Effector CD4-positive, alpha-beta T cell (primary cell): Measurements from ENCODE around the gene ARFGAP2.
A peak's percentile ranks its signal among the peaks of the same experiment; 100 is the strongest.

Experiments used
- DNase-seq: peaks from one replicate; pipeline ENCODE4 v3.0.0-alpha.2; 2020

ARFGAP2 gene

DNA sequence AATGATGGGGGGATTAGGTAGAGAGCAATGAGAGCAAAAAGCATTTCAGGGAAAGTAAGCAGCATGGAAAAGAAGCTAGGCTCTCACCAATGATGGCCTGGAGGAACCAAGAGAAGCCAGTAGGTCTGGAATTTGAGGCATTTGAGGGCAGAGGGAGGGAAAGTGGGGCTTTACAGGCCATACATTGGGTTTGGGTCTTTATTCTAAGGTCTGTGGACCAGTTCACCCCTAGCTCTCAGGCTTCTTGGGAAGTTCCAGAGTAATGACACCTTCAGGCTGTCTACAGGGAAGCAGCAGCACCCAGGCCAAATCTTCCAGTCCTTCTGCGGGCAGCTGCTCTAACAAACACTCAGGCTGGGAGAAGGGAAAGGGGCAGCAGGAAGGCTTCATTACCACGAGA, 29.4 kb downstream of the ARFGAP2 start:
- DNase-seq = no peak

DNA sequence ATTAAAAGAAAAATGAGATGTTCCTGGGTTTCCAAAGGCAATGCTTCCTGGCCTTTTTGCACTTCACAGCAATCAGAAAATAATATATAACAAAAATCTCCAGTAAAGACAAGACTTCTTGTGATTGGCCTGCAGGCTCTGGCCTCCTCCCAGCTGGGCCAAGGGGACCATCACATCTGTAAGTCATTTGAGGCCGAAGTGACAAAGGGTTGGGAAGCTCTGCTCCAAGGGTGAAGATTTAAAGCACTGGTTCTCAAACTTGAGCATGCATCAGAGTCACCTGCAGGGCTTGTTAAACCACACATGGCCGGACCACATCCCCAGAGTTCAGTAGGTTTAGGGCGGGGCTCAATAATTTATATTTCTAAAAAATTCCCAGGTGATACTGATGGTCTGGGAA, 32.1 kb downstream of the ARFGAP2 start:
- no peak for DNase-seq

DNA sequence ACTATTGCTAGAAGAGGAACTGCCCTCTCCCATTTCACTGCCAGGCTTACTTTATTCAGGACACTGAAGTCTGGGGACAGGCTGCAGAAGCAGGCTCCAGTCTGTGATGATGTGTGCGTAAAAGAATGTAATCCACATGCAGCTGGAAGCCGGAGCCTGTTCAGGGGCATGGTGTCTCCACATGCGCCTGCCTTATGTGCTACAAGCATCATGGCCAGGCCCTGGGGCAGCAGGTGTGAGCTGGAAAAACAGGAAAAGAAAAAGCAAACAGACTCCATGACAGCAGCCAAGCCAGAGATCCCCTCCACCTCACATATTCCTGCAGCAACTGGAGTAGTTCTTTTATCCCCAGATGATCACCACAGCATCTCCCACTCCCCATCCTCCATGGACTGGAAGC, 33.4 kb downstream of the ARFGAP2 start:
- no peak for DNase-seq

DNA sequence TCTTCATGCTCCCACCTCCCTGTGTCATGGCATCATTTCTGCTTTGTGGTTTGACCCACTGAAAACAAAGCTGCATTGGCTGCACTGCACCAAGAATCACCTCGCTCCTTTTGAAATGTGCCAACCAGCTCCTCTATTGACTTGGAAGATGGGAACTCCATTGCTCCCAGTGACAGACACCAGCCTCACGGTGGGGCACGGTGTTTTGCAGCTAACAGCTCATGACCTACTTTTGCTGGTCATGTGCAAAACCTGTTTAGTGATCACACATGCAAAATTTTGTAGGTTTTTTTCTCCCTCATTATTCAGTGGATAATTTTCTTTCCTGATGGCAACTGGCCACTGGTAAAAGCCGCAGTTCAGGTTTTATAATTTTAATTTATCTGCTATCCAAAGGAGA, 36.8 kb downstream of the ARFGAP2 start:
- DNase-seq = no peak

DNA sequence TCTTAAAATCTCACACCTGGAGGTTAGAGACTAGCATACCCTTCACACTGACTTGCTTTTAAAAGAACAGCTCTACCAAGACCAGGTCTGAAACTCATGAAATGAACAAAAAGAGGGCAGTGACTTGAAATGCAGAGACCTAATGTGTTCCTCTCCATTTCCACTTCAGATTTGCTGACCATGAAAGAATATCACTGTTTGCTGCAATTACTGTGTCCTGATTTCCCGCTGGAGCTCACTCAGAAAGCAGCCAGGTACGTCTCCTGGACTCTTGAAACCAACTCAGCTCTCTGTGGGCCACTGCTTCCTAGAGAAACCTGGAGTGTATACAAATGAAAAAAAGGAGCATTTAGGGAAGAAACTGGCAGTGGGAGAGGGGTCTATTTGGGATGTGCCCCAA, 39.2 kb downstream of the ARFGAP2 start:
- no peak for DNase-seq

DNA sequence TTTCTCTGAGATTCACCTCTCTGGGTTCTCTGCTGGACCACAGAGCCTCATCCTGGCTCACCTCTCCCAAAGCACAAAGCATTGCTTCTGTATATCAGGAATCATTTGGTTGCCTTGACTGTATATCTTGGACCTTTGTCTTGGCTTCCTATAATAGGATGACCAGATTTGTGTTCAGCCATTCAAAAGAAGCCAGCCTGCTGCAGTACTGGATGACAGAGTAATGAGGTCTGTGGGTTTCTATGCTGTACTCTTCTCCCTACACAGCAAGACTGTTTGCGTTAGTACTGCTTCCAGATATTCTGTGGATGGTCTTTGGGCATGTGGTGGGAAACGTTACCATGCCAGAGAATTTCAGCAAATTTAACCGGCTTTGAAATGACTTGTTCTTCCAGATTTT, 39.8 kb downstream of the ARFGAP2 start:
- no peak for DNase-seq

DNA sequence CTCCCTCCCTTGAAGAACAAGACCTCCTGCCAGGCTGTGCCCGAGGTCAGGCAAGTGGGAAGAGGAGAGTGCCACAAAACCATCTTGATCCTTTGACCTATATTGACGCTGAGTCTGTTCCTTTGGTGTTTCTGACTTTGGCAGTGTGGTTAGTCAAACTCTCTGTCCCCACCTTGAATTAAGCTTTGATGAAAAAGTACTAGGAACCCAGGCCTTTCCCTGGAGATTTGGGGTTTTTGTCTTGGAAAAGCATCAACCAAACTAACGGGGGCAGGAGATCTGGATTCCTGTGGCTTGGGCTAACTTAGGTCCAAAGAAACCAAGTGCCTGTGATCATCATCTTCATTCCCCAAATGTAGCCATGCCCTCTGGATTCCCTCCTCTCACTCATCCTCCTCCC, 40.4 kb downstream of the ARFGAP2 start:
- no peak for DNase-seq

DNA sequence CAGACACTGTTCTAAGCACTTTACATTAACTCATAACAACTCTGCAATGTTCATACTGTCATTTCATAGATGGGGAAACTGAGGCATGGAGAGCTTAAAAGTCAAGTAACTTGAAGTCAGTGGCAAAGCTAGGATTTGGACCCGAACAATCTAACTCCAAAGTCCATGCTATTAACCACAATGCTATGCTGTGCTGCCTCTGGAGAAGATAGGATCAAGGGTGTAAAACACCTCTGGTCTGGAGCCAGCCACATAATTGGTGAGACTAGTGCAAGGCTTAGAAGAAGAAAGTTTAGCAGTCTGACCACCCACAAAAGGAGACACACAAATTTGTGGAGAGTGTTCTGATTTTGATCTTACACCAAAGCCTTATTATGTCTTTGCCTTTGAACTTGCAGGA, 43.7 kb downstream of the ARFGAP2 start:
- DNase-seq = no peak

DNA sequence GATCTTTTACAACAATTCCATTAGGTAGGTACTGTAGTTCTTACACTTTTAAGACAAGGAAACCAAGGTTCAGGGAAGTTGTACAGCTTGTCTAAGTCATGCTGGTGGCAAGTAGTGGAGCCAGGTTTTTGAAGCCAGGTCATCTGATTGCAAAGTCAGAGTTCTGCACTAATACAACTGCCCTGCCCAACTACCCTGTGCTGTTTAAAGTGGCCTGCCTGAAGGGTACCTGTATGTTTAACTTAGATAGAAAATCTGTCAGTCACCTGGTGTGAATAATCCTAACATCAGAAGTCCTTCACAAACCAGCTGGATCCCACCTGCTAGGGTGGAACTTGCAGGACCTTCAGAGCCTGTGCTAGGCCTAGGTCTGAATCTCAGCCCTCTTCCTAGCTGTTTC, 44.2 kb downstream of the ARFGAP2 start:
- no peak for DNase-seq

DNA sequence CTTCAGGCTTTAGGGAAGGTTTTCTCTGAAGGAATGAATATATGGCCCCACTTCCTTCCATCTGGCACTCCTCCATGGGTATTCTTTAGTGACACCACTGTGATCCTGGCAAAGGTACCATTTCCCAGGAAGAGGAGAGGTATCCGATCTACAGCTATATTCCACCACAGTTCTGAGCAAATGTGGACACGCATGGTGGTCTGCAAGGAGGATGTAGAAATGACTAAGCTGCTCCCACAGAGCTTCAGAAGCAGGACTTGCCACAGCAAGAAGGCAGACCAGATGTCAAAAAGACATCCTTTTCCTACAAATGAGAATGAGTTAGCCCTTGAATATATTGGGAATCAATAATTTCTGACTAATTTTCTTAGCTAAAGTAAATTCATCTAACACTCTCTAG, 45.5 kb downstream of the ARFGAP2 start:
- DNase-seq = no peak

DNA sequence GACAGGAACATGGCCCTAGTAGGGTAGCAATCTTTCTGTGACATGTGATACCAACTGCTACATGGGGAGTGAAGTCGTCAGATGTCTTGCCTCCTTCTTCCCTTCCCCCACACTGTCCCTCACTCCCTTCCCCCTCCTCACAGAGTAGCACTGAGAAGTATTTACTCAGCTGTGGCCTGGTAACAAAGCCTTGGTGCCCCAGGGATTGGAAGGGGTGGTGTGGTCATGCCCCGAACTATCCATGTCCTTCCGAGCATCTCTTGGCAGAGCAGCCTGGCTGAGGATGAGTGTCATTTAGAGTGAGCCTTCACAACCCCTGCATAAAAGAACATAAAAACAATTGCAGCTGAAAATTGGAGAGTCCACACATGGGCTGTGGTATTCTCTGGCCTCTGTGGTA, 46.1 kb downstream of the ARFGAP2 start:
- no peak for DNase-seq

DNA sequence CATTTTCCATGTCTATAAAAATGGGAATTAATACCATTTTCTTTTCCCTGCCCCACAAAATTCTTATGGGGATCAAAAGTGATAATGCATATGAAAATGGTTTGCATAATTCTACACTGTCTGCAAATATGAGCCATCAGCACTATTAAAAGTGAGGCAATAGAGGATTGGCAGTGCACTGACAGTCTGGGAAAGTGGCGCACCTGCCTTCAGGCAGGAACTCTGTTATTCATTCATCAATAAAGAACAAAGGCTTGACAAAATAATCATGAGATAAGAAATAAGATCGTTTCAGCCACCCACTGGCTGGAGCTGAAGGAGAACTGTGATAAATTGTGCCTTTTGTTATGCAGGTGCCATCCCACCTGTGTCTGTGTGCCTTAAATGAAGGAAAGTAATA, 49.5 kb downstream of the ARFGAP2 start:
- DNase-seq = no peak

DNA sequence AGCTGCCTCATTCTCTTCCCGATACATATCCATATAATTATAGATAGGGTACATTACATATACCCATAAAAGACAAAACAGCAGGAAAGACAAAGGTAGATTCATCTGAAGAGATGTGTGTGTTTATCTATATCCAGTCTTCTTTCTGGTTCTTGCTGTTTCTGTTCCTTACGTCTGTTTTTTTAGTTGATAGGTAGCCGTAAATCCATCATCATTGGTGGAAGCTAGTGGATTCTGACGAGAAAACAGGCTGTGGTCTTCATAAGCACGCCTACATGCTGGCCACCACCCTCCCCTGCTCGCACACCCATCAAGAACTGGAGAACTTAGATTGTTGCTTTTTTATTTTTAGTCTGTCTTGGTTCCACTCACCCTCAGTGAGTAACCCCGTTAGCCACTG, 51.6 kb downstream of the ARFGAP2 start:
- DNase-seq = no peak

DNA sequence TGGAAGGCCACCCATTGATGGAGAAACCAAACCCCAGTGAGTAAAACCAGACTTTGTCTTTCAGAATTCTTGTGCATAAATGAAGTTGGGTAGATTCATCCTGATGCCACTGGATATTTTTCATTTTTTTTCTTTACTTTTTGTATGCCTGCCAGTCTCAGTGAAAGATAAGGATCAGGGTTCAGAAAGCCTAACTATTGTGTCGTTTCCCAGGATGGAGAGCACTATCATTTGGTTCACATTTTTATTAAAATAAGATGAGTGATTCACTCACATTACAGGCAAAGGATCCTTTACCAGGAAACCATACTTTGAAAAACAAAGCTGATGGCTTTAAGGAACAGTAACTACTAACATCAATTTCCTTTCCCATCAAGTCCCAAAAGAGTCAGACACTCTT, 52.0 kb downstream of the ARFGAP2 start:
- no peak for DNase-seq

DNA sequence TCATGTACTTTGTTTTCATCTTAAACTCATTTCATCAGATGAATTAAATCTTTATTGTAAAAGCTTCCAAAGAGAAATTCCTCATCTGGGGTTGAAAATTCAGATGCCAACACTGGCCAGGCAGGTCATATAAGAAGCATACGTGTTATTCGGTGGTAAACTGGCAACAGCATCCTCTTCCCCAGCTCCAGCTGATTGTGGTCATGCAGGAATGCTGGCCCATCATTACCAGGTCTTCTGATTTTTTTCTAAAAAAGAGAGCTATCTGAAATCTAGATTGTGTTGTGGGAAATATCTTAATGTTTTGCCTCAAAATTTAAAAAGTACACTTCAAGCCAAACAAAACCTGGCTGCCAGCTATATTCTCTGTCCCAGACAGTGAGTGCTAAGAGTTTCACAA, 53.6 kb downstream of the ARFGAP2 start:
- no peak for DNase-seq

DNA sequence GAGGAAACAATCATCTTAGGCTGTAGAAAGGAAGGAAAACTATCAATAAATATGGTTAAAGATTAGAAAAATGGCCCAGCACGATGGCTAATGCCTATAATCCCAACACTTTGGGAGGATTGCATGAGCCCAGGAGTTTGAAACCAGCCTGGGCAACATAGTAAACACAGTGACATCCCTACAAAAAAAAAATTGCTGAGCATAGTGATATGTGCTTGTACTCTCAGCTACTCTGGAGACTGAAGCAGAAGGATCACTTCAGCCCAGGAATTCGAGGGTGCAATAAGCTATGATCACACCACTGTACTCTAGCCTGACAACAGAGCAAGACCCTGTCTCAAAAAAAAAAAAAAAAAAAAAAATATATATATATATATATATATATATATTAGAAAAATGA, 54.9 kb downstream of the ARFGAP2 start:
- DNase-seq = no peak

DNA sequence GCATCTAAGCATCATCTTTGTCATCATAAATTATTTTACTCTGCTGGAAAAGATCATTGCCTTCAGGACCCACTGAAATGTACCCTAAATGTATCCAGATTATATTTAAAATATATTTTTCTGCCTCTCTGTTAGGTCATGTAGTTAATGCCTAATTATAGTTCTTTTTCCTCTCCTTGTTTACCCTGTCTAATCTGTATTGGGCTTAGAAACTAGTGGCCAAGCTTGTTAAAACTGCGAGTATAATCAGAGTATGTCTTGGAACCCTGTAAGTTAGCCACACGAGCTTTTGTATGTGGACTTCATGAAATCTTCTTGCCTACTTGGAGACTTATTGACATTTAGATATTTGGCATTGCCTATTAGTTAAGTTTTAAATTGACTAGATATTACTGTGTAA, 55.6 kb downstream of the ARFGAP2 start:
- DNase-seq = no peak

DNA sequence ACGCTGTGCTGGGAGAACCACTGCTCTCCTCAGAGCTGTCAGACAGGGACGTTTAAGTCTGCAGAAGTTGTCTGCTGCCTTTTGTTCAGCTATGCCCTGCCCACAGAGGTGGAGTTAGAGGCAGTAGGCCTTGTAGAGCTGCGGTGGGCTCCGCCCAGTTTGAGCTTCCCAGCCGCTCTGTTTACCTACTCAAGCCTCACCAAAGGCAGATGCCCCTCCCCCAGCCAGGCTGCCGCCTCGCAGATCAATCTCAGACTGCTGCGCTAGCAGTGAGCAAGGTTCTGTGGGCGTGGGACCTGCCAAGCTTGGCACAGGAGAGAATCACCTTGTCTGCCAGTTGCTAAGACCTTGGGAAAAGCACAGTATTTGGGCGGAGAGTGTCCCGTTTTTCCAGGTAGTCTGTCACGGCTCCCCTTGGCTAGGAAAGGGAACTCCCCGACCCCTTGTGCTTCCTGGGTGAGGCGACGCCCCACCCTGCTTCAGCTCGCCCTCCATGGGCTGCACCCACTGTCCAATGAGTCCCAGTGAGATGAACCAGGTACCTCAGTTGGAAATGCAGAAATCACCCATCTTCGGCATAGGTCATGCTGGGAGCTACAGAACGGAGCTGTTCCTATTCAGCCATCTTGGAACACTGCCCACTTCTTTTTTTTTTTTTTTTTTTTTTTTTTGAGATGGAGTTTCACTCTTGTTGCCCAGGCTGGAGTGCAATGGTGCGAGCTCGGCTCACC, 57.6 kb downstream of the ARFGAP2 start:
- DNase-seq = peak; percentile 23
